ENCODE results near the gene PRDM16. TPM values are rescaled to one million over a fixed set of nuclear protein-coding genes. Genes with fewer than 3 reads are reported as not detected.

The PRDM16 gene
- total RNA-seq, 1 experiment from 2014 or later, result 5.3 TPM

GRCh38 chr1:3037281-3038040 lies 31.5 kb upstream of the PRDM16 start:
- no peaks in the 10 kb centered on the region for H3K36me3 Mint-ChIP-seq (ENCODE audit: insufficient read depth, unreplicated experiment)
- no peaks in the 10 kb centered on the region for H3K4me1 Mint-ChIP-seq (ENCODE audit: low read depth, unreplicated experiment)
- no peaks in the 10 kb centered on the region for H3K9me3 Mint-ChIP-seq (ENCODE audit: unreplicated experiment)
- Histone ChIP-seq H3K9me3 (no peaks in the 10 kb centered on the region), H3K36me3 (ENCODE audit: control insufficient read depth, insufficient read depth, low read length) (no peaks in the 10 kb centered on the region), H3K4me3 (ENCODE audit: low read depth, low read length) (no peak overlapping the region), H3K4me1 (no peaks in the 10 kb centered on the region), H3K27me3 (replicated peaks; ENCODE audit: control insufficient read depth, insufficient read depth, low read length) (no peaks in the 10 kb centered on the region)
- H3K4me3 Mint-ChIP-seq (ENCODE audit: unreplicated experiment), result no peak overlapping the region
- no peak for DNase-seq
- H3K27ac Mint-ChIP-seq (ENCODE audit: unreplicated experiment), result no peak overlapping the region
- intact Hi-C loops (cut with micrococcal nuclease; ENCODE audit: unreplicated experiment), result no loop called here
- TF ChIP-seq CTCF (IDR thresholded peaks at IDR 0.05; ENCODE audit: insufficient read depth in 1 of 2, low read depth in 1 of 2, low read length in 1 of 2, severe bottlenecking in 1 of 2, unreplicated experiment in 1 of 2), result no peak
- BruUV-seq (replicated peaks), result no TSS peak
- ChIA-PET POLR2A (no interaction called here), CTCF (no interaction called here)
- peaks cover 11% of the 10 kb centered on the region for H3K27me3 Mint-ChIP-seq (ENCODE audit: insufficient read depth, unreplicated experiment)

DNA sequence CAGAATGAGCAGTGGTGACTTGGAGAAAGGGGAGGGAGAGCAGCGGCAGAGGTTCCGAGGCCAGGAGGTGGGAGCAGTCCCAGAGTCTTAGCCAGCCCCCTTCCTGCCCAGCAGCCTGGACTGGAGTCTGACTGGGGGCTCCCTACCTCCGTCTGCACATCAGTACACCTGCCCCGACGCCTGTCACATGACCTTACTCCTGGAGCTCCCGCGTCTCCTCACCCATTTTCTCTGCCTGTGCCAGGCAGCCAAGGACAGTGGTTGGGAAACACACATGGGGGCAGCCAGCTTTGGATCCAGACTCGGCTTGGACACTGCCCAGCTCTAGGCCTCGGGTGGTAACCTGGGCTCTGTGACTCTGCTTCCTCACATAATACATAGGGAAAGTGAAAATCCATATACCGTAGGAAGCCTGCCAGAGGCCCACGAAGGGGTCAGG lies 30.9 kb upstream of the PRDM16 start:
- Histone ChIP-seq H3K4me3 (ENCODE audit: low read depth, low read length) (no peak overlapping the region), H3K36me3 (ENCODE audit: control insufficient read depth, insufficient read depth, low read length) (no peaks in the 10 kb centered on the region), H3K9me3 (no peaks in the 10 kb centered on the region), H3K27me3 (replicated peaks; ENCODE audit: control insufficient read depth, insufficient read depth, low read length) (no peaks in the 10 kb centered on the region), H3K4me1 (no peaks in the 10 kb centered on the region)
- Mint-ChIP-seq H3K36me3 (ENCODE audit: insufficient read depth, unreplicated experiment) (no peaks in the 10 kb centered on the region), H3K9me3 (ENCODE audit: unreplicated experiment) (no peaks in the 10 kb centered on the region), H3K4me1 (ENCODE audit: low read depth, unreplicated experiment) (no peaks in the 10 kb centered on the region), H3K27ac (ENCODE audit: unreplicated experiment) (no peak overlapping the region), H3K4me3 (ENCODE audit: unreplicated experiment) (no peak overlapping the region), H3K27me3 (ENCODE audit: insufficient read depth, unreplicated experiment) (peaks cover 11% of the 10 kb centered on the region)
- no peak for TF ChIP-seq CTCF (IDR thresholded peaks at IDR 0.05; ENCODE audit: insufficient read depth in 1 of 2, low read depth in 1 of 2, low read length in 1 of 2, severe bottlenecking in 1 of 2, unreplicated experiment in 1 of 2)
- intact Hi-C loops (cut with micrococcal nuclease; ENCODE audit: unreplicated experiment), result no loop called here
- ChIA-PET CTCF (no interaction called here), POLR2A (no interaction called here)
- BruUV-seq (replicated peaks), result no TSS peak
- DNase-seq, result no peak

- H3K4me3 Mint-ChIP-seq (ENCODE audit: unreplicated experiment), result no peak overlapping the region
Observed at GRCh38 chr1:3038571-3039181, 30.3 kb upstream of the PRDM16 start.

More at GRCh38 chr1:3038571-3039181, 30.3 kb upstream of the PRDM16 start:
- no peak for TF ChIP-seq CTCF (IDR thresholded peaks at IDR 0.05; ENCODE audit: insufficient read depth in 1 of 2, low read depth in 1 of 2, low read length in 1 of 2, severe bottlenecking in 1 of 2, unreplicated experiment in 1 of 2)
- no peaks in the 10 kb centered on the region for H3K36me3 Mint-ChIP-seq (ENCODE audit: insufficient read depth, unreplicated experiment)
- no peak for DNase-seq
- Histone ChIP-seq H3K36me3 (ENCODE audit: control insufficient read depth, insufficient read depth, low read length) (no peaks in the 10 kb centered on the region), H3K4me1 (no peaks in the 10 kb centered on the region), H3K9me3 (no peaks in the 10 kb centered on the region), H3K27me3 (replicated peaks; ENCODE audit: control insufficient read depth, insufficient read depth, low read length) (no peaks in the 10 kb centered on the region), H3K4me3 (ENCODE audit: low read depth, low read length) (no peak overlapping the region)
- no peaks in the 10 kb centered on the region for H3K4me1 Mint-ChIP-seq (ENCODE audit: low read depth, unreplicated experiment)
- no peak overlapping the region for H3K27ac Mint-ChIP-seq (ENCODE audit: unreplicated experiment)
- no peaks in the 10 kb centered on the region for H3K9me3 Mint-ChIP-seq (ENCODE audit: unreplicated experiment)
- ChIA-PET CTCF (no interaction called here), POLR2A (no interaction called here)
- BruUV-seq (replicated peaks), result no TSS peak
- intact Hi-C loops (cut with micrococcal nuclease; ENCODE audit: unreplicated experiment), result no loop called here
- H3K27me3 Mint-ChIP-seq (ENCODE audit: insufficient read depth, unreplicated experiment), result peaks cover 11% of the 10 kb centered on the region
